Pancreas (tissue), 10 donors: ENCODE results near the gene THAP12. TPM values are rescaled to one million over a fixed set of nuclear protein-coding genes. Genes with fewer than 3 reads are reported as not detected.

Experiments
- ATAC-seq, 4 donors: fragments of 200-7000 bp; cut with Tn5 transposase; one replicate each; pipeline versions ENCODE4 v1.8.0 to v1.9.1; 2020; ENCODE audit warnings: mild to moderate bottlenecking in 4 of 4, moderate library complexity in 4 of 4
- DNase-seq, 6 donors: peaks; one replicate each; pipeline ENCODE4 v3.0.0-alpha.2; 2020
- FAIRE-seq: peaks from 2 replicates; lab custom pipeline; 2012; peaks lifted over from hg19 to GRCh38; lab: Jason Lieb, UNC
- H3K27ac ChIP-seq, 4 donors: fragments of 200-600 bp; sonication (generic); 1 replicate in 3 of 4; 2 replicates in 1 of 4; pipeline versions ENCODE4 v1.5.0 to v1.8.0; 2020
- H3K27me3 ChIP-seq, 4 donors: fragments of 200-600 bp; one replicate each; pipeline ENCODE4 v1.8.0; 2021
- H3K36me3 ChIP-seq, 3 donors: fragments of 200-600 bp; sonication (generic) in 1 of 3; one replicate each; pipeline versions ENCODE4 v1.5.0 to v1.8.0; 2020 to 2021
- H3K4me1 ChIP-seq, 3 donors: fragments of 200-600 bp; one replicate each; pipeline ENCODE4 v1.8.0; 2021
- H3K4me3 ChIP-seq, 4 donors: fragments of 200-600 bp; sonication (generic) in 2 of 4; one replicate each; pipeline versions ENCODE4 v1.5.0 to v1.8.0; 2020 to 2021
- H3K9me3 ChIP-seq, 4 donors: fragments of 200-600 bp; one replicate each; pipeline ENCODE4 v1.8.0; 2021
- WGBS, 2 donors: extraction: QIAGEN DNeasy Blood & Tissue Kit; methylation state at CpG; one replicate each; pipeline ENCODE4 v1.1.7; 2013; 5-methylcytosine and 5-hydroxymethylcytosine counted together
- intact Hi-C, 3 donors: fragments of 100-400 bp; cut with DNase I; formaldehyde crosslinking; loops; one replicate each; pipeline versions ENCODE4 v1.11.1 to v1.14.2; 2022
- polyA plus RNA-seq, 2 donors: library from polyadenylated mRNA; stranded (reverse); fragments of 200-250 nt; gene quantifications; one replicate each; pipeline ENCODE4 v1.2.3, GENCODE V29; 2013
- total RNA-seq, 6 donors: library from RNA; stranded (reverse); fragmentation: NEBNext Ultra II Directional in 4 of 6; extraction: Animal tissue kit (Norgen Biotek cat#: 25700) in 4 of 6; gene quantifications; one replicate each; pipeline versions ENCODE4 v1.2.1 to v1.2.4, GENCODE V29; 2021 to 2023
- TF ChIP-seq, protein P1 (sequence below), 4 donors: fragments of 200-600 bp; sonication (generic) in 3 of 4; IDR thresholded peaks; one replicate each; pipeline versions ENCODE4 v1.5.0 to v1.8.0; 2021; ENCODE audit warnings: antibody characterized with exemption in 4 of 4
- donor health status: healthy with polysubstance abuse.
- donor health status: DM: no; HTN: no; CAD: no; lungs with moderate emphysema.
- donor health status: DM: no; HTN: no; CAD: no.
- donor health status: control.
- donor health status: control.
- donor health status: Bipolar disorder and iron deficiency.
- donor health status: DM: yes; HTN: yes; CAD: no.
- donor health status: DM: no; HTN: no; CAD: no.
- donor health status: DM: no; HTN: no; CAD: no.
- donor health status: DM: yes; HTN: yes; CAD: no.

Gene THAP12
- total and polyA plus RNA-seq, 8 donors, result 19.4 to 41.7 (median 28.2) TPM

DNA sequence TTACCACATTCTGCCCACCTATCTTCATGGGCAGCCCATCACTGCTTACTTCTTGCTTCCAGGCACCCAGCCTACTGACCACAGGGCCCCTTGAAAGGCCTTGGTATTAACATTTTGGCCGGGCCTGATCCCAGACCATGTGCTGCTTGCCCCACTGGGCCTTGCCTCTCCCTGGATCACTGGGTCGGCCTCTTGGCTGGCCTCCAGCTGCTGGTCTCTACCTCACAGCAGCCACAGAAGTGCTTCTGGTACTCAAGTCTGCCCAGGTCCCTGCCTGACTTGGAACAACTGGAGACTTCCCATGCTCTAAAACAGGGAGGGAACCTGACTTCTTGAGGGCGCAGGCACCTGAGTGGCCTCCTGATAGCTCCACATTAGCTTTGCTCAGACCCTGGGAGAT, 63.6 kb downstream of the THAP12 start:
- no peak for FAIRE-seq
- no peak overlapping the region for H3K4me3 ChIP-seq
- no peaks in the 10 kb centered on the region for H3K9me3 ChIP-seq
- no peaks in the 10 kb centered on the region for H3K36me3 ChIP-seq
- H3K27me3 ChIP-seq, result no peaks in the 10 kb centered on the region
- WGBS, 2 donors, result 39 to 42% methylated on average over 3 of the region's 3 CpGs
- no peak for ATAC-seq
- no peak overlapping the region for H3K27ac ChIP-seq
- peak in 1 of 6 donors; percentile 53 for DNase-seq
- H3K4me1 ChIP-seq, result no peaks in the 10 kb centered on the region
- TF ChIP-seq, protein P1, sequence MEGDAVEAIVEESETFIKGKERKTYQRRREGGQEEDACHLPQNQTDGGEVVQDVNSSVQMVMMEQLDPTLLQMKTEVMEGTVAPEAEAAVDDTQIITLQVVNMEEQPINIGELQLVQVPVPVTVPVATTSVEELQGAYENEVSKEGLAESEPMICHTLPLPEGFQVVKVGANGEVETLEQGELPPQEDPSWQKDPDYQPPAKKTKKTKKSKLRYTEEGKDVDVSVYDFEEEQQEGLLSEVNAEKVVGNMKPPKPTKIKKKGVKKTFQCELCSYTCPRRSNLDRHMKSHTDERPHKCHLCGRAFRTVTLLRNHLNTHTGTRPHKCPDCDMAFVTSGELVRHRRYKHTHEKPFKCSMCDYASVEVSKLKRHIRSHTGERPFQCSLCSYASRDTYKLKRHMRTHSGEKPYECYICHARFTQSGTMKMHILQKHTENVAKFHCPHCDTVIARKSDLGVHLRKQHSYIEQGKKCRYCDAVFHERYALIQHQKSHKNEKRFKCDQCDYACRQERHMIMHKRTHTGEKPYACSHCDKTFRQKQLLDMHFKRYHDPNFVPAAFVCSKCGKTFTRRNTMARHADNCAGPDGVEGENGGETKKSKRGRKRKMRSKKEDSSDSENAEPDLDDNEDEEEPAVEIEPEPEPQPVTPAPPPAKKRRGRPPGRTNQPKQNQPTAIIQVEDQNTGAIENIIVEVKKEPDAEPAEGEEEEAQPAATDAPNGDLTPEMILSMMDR (IDR thresholded peaks at IDR 0.05), result no peak
- intact Hi-C loops, result loop anchor here in 2 of 3 donors (5.0 to 10.0 kb wide), 2 partner anchors 112 to 425 kb away; partner anchors contain the start of gene WNT11 (in 1 of the 2)

DNA sequence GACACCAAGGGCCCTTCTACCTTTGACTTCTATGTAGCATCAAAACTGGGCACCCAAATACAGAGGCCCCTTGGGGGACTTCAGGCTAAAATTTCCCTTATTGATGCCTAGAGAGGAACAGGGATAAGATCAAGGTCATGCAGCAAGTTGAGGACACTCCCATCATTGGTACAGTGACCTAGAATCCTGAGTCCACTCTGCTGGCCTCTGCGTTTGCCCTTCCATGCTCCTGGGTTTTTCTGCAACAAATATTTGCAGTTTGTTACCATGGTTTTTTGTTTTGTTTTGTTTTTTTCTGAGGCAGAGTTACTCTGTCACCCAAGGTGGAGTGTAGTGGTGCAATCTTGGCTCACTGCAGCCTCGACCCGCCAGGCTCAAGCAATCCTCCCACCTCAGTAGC, 64.2 kb downstream of the THAP12 start:
- TF ChIP-seq, protein P1 (IDR thresholded peaks at IDR 0.05), result no peak
- intact Hi-C loops, result loop anchor here in 2 of 3 donors (5.0 to 10.0 kb wide), 2 partner anchors 112 to 424 kb away; partner anchors contain the start of gene WNT11 (in 1 of the 2)
- Histone ChIP-seq H3K4me1 (no peaks in the 10 kb centered on the region), H3K36me3 (no peaks in the 10 kb centered on the region), H3K27me3 (no peaks in the 10 kb centered on the region), H3K9me3 (no peaks in the 10 kb centered on the region), H3K27ac (no peak overlapping the region), H3K4me3 (no peak overlapping the region)
- 66 to 76% methylated on average over 3 of the region's 3 CpGs for WGBS, 2 donors
- ATAC-seq (no peak), DNase-seq (no peak), FAIRE-seq (no peak)

DNA sequence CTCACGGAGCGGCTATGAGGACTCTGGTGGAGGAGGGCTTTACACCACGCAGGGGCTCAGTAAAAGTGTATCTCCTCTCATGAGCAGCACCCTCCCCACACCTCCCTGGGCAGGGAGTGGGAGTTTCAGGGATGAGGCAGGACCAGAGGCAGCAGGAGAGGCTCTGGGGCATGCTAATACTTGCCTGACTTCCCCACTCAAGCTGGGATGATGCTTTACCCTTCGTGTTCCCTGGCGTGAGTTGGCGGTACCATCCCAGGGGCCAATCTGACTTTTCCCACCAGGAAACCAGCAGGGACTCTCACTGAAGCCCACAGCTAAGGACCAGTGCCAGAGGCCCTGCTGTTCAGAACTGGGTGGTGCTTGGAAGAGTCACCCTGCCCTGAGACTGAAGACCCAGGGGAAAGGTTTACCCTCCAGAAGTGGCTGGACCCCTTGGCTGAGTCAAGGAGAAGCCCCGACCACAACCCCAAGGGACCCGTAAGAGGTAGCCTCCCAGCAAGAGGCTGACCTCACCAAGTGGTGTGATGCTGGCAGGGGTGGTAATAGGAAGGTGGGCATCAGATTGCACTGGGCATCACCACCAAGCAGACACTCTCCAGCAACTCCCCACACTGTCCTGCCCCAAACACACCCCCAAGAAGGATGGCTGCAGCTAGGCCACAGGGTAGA, 65.6 kb downstream of the THAP12 start:
- DNase-seq, result no peak
- intact Hi-C loops, result loop anchor here in 2 of 3 donors (5.0 to 10.0 kb wide), 2 partner anchors 111 to 423 kb away; partner anchors contain the start of gene WNT11 (in 1 of the 2)
- WGBS, 2 donors, result 80 to 87% methylated on average over 8 of the region's 8 CpGs

DNA sequence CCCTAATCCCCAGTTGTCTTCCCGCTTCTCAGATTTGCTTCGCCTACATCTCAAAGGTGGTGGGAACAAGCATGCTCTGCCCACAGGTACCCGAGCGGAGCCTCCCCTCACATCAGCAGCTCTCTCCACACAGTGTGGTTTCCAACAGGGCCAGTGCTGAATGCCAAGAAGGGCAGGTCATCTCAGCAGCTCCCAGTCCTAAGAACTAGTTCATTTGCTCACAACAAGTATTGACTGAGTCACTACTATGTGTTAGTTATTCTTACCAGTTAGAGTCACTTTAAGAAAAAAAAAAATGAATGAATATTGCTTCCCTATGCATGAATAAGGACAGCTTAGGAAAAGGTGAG, 66.2 kb downstream of the THAP12 start:
- no peak for FAIRE-seq
- intact Hi-C loops, result loop anchor here in 2 of 3 donors (5.0 to 10.0 kb wide), 2 partner anchors 110 to 422 kb away; partner anchors contain the start of gene WNT11 (in 1 of the 2)
- H3K4me1 ChIP-seq, result no peaks in the 10 kb centered on the region
- ATAC-seq, result no peak
- H3K36me3 ChIP-seq, result no peaks in the 10 kb centered on the region
- DNase-seq, result no peak
- whole genome bisulfite sequencing, 2 donors, result 83 to 85% methylated on average over 4 of the region's 4 CpGs
- H3K27me3 ChIP-seq, result no peaks in the 10 kb centered on the region
- TF ChIP-seq, protein P1 (IDR thresholded peaks at IDR 0.05), result no peak
- no peaks in the 10 kb centered on the region for H3K9me3 ChIP-seq
- H3K4me3 ChIP-seq, result no peak overlapping the region
- no peak overlapping the region for H3K27ac ChIP-seq

More for the DNA sequence above, 65.6 kb downstream of the THAP12 start:
- FAIRE-seq (no peak), ATAC-seq (no peak)
- TF ChIP-seq, protein P1 (IDR thresholded peaks at IDR 0.05), result no peak
- no peak overlapping the region for H3K4me3 ChIP-seq
- H3K4me1 ChIP-seq, result no peaks in the 10 kb centered on the region
- H3K9me3 ChIP-seq, result no peaks in the 10 kb centered on the region
- H3K27me3 ChIP-seq, result no peaks in the 10 kb centered on the region
- no peak overlapping the region for H3K27ac ChIP-seq
- H3K36me3 ChIP-seq, result no peaks in the 10 kb centered on the region
